CD4-positive, alpha-beta T cell treated with Interleukin-15 for 1 hour (primary cell): ENCODE results near the gene DRAM1.
A peak's percentile ranks its signal among the peaks of the same experiment; 100 is the strongest.
"Not testable (repeated sequence)": the region's sequence is repeated elsewhere in the genome, so short reads cannot be mapped to it uniquely, and the experiment has no call there.

Source experiments
- DNase-seq: peaks from one replicate; pipeline ENCODE4 v3.0.0-alpha.2; 2020

DRAM1 gene, protein sequence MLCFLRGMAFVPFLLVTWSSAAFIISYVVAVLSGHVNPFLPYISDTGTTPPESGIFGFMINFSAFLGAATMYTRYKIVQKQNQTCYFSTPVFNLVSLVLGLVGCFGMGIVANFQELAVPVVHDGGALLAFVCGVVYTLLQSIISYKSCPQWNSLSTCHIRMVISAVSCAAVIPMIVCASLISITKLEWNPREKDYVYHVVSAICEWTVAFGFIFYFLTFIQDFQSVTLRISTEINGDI

DNA sequence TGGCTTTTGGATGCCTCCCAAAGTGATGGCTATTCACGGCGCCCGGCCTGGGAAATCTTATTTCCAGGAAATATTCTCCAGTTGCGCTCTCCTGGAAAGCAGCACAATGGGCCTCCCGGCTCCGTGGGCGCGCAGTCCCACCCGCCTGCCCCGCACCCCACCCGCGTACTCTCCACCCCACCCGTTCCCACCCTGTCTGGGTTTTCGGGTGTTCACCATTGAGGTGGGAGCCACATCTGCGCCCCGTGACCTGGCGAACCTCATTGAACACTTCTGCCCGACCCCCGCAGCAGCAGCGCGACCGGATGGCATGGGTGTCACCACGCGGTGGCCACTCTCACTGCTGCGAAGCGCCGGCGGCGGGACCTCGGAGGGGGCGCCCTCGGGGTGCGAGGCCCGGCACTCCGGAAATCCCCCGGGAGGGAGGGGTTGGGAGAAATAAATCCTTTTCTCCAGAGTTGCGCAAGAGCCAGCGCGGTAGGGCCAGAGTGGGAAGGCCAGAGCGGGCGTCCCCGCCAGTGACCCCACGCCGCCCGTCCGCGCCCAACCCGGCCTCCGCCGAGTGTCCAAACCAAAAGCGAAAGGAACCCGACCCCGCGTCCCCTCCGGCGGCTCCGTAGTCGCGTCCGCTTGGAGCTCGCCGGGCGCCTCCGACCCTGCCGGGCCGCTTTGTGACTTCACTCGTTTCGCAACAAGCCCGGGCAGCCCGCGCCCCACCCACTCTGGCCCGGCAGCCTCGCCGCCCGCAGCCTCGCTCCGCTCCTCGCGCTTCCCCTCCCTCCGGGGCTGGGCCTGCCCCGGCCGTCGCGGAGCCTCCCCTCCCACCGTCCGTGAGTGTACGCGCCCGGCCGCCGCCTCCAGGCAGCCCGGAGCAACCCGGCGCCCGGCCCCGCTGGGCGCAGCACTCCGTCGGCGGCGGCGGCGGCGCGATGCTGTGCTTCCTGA lies at the start of gene DRAM1:
TSS of gene DRAM1 (plus strand) at position 720 of the 945 bp plus-strand sequence. CDS start at position 930, 210 bp downstream.
- peak; percentile 88 for DNase-seq

DNA sequence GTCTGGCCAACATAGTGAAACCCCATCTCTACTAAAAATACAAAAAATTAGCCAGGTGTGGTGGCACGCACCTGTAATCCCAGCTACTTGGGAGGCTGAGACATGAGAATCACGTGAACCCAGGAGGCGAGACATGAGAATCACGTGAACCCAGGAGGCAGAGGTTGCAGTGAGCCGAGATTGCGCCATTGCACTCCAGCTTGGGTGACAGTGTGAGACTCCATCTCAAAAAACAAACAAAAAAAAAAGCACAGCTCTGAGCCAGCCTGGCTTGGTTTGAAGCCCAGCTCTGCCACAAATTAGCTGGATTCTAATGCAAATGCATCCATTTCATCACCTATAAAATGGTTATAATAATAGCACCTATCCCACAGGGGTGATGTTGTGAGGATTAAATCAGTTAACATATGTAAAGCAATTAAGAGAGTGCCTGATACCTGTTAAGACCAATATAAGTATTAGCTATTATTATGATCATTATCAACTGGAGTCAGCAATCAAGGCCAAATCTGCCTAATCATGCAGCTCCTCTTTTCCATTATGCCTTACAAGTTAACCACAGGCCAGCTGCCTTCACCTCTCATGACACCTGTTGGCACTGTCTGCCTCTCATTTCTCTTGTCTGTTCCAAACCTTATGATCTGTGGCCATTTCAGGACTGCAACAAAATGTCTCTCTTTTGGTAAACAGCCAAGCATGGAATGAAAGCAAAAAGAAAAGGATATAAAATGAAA lies 48.8 kb upstream of the DRAM1 start:
- DNase-seq, result no peak

DNA sequence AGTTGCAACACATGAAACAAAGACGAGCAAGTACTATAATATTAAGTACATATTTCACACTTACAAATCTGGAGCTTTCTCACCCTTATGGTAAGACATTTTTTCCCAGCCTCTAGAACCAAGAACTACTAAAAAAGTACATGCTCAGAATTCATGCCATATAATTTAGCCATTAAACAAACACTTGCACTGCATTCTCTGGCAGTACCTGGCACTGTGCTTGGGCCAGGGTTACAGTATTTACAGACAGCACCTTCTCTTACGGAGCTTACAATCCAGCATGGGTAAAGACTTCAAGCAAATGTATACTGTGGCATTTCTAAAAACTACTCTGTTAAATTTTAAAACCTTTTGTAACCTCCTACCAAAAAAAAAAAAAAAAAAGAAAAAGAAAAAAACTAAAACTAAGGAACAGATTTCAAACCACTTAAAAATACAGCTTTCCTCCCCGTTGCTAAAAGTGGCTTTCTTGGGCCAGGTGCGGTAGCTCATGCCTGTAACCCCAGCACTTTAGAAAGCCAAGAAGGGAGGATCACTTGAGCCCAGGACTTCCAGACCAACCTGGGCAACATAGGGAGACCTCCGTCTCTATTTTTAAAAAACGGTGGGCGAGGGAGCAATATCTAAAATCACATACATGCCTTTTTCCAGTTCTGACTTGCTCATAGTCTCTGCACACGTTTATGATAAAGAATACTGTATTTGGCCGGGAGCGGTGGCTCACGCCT lies 47.6 kb upstream of the DRAM1 start:
- no peak for DNase-seq

DNA sequence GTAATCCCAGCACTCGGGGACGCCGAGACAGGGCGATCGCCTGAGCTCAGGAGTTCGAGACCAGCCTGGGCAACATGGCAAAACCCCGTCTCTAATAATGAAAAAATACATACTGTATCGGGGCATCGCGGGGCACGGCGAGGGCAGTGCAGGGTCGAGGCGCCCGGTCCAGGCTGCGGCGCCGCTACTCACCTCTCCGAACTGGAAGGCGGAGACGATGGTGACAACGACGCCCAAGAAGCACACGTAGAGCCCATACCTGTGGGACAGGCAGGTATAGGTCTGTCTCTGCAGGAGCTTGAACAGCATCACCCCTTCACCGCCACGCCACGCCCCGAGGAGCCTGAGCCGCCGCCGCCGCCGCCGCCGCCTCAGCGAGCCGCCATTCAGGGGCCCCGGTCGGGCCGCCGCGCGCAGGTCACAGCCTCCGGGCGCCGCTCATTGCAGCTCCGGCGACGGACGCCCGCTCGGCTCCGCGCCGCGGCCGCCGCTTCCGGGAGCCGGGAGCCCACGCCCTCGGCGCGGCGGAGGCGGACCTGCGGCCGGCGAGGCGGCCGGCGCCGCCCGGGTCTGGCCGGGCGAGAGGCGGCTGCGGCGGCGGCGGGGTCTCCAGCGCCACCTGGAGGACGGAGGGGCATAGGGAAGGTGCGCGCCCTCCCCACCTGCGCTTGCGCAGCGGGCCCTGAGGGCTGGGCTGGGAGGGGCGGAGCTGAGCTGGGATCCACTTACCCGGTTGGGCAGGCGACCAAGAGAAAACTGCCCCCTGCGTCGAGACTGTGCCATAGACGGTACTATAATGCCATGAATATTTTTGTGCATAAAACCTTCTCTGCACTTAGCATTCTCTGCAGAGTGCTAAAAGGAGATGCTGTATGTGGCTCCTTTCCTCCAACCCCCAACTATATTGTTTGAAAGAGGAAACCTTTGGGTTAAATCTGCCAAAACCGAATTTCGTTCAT lies 46.7 kb upstream of the DRAM1 start, which contains the start of gene GNPTAB:
TSS of gene GNPTAB (minus strand) at position 593 of the 959 bp plus-strand sequence. CDS start at position 309, 284 bp downstream.
- peak; percentile 96 for DNase-seq

DNA sequence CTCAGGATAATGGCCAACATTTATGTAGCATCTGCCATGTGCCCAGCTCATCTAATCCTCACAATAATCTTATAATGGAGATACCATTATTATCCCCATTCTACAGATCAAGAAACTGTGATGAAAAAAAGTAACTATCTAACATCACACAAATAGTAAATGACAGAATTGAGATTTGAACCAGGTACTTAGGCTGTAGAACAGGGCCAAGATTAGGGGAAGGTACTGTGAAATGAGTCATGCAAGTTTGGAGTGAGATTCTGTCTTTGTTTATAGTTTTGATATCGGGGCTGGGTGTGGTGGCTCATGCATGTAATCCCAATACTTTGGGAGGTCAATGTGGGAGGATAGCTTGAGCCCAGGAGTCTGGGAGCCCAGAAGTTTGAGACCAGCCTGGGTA lies 45.4 kb upstream of the DRAM1 start:
- no peak for DNase-seq

DNA sequence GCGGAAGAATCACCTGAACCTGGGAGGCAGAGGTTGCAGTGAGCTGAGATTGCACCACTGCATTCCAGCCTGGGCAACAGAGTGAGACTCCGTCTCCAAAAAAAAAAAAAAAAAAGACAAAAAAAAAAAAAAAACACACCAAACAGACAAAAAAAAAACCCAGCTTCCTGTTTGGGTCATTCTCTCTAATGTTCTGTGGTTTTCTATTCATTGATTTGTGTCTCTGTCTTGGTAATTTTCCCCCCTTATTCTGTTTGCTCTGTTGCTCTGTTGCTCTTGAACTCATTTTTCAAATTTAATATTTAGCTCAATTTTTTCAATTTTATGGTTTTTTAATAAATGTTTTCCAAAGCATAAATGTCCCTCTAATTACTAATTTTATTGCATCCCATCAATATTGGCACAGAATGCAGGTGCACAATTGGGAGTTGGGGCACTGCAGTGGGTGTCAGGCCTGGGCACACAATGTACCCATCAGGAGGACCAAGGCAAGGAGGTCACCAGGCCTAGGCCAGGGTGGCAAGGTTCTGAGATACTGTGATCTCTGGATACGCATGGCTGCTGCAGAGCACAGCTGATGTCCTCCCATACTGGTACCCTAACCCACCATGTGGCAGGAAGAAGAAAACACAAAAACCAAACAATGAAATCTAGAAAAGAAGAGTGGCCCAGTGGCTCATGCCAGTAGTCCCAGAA lies 38.6 kb upstream of the DRAM1 start:
- DNase-seq, result no peak

DNA sequence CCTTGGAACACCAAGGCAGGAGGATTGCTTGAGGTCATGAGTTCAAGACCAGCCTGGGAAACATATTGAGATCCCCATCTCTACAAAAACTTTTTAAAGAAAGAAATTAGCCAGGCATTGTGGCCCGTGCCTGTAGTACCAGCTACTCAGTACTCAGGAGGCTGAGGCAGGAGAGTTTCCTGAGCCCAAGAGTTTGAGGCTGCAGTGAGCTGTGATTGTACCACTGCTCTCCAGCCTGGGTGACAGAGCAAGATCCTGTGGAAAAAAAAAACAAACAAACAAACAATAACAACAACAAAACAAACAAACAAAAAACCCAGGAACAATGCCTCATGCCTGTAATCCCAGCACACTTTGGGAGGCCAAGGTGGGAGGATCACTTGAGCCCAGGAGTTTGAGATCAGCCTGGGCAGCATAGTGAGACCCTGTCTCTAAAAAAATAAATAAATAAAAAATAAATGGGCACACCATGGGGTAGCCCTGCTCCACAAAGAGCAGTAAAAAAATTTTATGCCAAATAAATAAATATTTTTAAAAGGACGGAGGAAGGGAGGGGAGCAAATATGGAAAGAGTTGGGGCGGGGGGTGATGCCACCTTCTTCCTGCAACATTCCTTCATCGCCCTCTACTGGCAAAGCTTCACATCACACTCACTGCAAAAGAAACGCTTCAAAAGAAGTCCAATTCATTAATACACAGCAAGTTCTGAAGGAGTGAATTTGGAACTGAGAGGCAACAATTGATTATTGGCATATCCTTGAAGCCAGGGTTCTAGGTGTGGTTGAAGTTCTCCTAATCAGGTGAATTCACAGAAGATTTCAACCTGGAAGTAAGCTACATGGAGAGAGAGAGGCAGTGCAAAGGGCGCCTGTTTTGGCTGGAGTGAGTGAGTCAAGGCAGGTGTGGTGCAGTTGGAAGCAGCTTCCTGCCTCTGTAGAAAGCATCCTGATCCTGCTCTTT lies 37.8 kb upstream of the DRAM1 start:
- DNase-seq, result peak; percentile 66

DNA sequence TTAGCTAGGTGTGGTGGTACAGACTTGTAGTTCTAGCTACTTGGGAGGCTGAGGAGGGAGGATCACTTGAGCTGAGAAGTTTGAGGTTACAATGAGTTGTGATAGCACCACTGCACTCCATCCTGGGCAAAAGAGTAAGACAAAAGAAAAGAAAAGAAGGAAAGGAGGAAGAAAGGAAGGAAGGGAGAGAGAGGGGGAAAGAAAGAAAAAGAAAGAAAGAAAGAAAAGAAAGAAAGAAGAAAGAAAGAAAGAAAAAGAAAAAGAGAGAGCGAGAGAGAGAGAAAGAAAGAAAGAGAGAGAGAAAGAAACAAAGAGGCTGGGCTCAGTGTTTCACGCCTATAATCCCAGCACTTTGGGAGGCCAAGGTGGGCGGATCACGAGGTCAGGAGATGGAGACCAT lies 36.3 kb upstream of the DRAM1 start:
- no peak for DNase-seq

DNA sequence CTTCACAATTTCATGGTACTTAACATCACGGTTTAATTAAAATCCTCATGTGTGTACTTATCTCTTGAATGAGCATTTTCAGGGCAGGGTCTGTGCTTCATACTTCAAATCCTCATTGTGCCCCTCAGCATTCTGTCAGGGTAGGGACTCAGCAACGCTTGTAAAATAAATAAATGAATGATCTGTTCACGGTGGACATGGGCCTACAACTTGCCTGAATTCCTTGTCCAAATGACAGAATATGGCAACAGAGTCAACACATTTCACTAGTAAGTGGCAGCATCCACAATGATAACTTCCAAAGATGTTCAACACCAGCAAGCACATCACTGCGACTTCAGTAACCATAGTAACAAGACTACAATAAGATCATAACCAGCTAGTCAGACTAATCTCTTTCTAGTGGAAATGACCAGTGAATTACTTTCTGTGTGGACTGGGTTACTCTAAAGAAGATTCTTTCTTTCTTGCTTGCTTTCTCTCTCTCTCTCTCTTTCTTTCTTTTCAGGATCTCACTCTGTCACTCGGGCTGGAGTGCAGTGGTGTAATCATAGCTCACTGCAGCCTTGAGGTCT lies 32.2 kb upstream of the DRAM1 start:
- DNase-seq, result no peak

DNA sequence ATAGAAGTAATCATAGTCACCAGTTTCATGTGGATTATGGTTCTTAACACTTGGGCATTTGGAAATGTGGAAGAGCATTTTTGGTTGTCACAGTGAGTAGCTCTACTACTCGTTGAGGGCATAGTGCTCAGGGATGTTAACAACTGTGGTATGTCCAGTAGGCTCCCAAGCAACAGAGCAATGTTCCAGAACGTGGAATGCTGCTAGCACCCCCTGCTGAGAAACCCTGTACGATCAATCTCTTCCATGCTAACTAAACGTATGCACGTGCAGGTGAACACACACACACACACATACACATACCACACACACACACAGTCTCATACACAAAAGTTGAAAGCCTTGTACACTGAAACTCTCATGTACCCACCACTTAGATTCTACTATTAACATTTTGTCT lies 30.1 kb upstream of the DRAM1 start:
- no peak for DNase-seq

DNA sequence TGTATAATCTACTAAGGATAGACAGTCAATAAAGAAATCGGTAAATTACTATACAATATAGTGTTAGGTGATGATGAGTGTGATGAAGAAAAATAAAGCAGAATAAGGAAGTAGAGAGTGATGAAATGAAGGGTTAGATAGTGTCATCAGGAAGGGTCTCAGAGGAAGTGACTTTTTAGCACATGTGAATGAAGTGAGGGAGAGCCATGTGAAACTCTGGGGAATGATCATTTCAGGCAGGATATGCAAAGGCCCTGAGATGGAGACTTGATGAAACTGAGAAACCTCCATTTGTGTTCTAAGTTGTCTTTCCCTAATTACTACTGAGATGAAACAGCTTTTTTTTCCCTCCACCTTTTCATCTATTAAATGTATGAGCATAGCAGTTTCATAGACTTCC lies 27.2 kb upstream of the DRAM1 start:
- DNase-seq, result no peak

DNA sequence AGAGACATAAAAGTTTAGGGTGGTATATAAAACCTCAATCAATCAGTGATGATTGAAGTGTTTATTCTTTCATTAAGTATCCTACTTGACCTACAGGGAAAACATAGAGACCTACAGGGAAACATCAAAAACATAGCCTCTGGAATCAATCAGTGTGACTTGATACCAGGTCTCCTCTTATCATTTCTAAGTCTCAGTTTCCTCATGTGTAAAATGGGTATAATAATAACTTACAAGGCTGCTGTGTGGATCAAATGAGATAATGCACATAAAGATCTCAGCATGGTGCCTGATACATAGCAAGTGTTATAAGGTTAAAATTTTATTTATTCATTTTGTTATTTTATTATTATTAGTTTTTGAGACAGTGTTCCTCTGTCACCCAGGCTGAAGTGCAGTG lies 24.4 kb upstream of the DRAM1 start:
- DNase-seq, result no peak

DNA sequence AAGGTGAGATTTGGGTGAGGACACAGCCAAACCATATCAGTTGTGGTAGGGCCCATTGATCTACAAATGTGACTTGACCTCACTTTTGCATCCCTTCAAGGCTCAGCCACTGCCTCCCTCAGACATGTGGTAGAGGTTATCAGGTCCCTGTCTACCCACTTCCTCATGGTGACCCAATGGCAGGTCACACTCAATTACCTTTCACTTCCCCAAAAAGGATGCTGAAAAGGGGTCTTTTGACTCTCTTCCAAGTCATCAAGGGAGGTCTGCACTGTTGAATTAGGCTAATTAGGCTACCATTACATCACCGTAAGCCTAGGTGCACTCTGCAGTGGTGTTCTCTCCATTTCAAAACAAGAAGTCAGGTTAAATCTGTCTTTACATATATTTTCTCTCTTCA lies 22.6 kb upstream of the DRAM1 start:
- no peak for DNase-seq

DNA sequence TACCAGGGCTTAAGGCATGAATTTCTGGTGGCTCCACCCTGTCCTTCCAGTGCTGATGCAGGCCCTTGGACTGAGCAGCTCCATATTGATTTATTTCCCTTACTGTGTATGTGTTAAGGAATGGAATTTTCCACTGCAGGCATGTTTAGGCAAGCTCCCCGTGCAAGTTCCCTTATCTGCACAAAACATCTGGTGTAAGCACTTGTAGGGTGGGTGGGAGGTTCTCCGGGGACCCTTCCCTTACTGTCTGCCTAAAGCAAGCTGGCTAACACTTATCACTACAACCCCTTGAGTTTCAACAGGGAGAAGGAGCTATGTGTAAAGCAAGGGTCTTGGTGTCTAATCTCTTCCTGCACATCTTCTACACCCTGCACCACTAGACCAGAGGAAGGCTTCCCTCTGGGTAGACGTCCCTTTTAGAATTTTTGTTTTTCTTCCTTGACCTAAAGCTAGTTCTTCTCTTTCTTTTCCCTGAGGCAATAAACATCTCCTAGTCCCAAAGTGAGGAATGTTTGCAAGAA lies 22.0 kb upstream of the DRAM1 start:
- no peak for DNase-seq

DNA sequence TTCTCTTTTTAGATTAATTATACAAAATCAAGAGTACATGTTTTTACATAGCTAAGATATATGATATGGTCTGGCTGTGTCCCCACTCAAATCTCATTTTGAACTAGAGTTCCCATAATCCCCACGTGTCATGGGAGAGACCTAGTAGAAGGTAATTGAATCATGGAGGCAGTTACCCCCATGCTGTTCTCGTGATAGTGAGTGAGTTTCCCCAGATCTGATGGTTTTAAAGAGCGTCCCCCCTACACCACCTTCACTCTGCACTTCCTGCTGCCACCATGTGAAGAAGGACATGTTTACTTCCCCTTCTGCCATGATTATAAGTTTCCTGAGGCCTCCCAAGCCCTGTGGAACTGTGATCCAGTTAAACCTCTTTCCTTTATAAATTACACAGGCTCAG lies 21.4 kb upstream of the DRAM1 start:
- no peak for DNase-seq

DNA sequence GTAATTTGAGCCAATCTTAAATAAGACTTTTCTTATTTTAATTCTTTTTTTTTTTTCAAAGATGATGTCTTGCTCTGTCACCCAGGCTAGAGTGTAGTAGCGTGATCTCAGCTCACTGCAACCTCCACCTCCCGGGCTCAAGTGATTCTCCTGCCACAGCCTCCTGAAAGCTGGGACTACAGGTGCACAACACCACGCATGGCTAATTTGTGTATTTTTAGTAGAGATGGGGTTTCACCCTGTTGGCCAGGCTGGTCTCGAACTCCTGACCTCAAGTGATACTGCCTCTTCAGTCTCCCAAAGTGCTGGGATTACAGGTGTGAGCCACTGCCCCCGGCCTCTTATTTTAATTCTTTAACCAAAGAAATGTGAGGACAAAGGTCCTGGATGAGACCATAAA lies 20.8 kb upstream of the DRAM1 start:
- not testable (repeated sequence) for DNase-seq

DNA sequence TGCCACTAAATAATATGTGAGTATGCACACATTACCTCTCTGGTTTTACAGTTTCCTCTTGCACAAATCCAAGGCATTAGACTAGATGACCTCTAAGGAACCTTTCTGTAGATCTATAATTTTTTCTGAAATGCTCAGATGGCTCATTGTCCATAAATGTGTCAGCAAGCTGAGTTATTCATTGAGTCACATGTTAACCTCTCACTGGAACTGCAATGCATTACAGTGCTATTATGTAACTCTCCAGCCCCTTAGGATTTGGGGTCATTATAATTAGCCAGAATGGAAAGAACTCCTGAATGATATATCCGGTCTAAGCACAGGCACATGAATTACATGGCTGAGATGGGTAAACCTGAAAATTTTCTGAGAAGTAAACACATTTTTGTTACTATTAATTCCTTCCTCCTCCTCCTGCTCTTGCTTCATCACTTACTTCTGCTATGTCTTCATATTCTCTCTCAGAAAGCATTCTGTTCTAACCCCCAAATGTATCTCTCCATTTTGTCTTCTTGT lies 20.3 kb upstream of the DRAM1 start:
- no peak for DNase-seq

DNA sequence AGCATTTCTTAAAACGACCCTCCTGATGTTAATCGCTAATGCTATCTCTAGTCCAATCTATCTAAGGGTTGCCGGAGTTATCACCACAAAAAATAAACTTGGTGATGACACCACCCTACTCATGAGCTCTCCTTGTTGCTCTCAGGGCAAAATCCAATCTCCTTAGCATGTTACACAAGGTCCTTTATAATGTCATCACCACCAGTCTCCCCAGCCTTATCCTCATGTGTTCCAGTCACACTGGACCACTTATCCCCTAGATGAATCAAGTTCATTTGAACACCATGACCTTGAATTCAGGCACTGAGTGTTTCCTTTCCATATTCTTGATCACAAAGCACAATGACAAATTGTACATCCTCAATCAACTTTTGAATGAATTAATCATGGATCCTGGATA lies 19.0 kb upstream of the DRAM1 start:
- no peak for DNase-seq
